K562 (cell line): ENCODE results near the gene PRICKLE4. TPM values are rescaled to one million over a fixed set of nuclear protein-coding genes. Genes with fewer than 3 reads are reported as not detected.

Experiments
- ATAC-seq: fragments of 200-7000 bp; cut with Tn5 transposase; 3 replicates; pipeline ENCODE4 v1.9.1; 2020; ENCODE audit warnings: moderate library complexity
- BruUV-seq: library from RNA; stranded (reverse); fragments of 400-500 nt; replicated peaks from 2 replicates; lab custom pipeline; 2021; lab: Mats Ljungman, UMichigan
- CTCF ChIA-PET: fragments of 300-600 bp; formaldehyde crosslinking; extraction: SDS; loops from one replicate; lab custom pipeline; 2021; ENCODE audit warnings: low intra/inter-chr PET ratio; lab: Yijun Ruan, JAX
- POLR2A ChIA-PET: fragments of 300-600, 350-650 bp; sonication (Branson Sonifier 250); formaldehyde crosslinking; extraction: SDS; loops from one replicate; lab custom pipeline; 2021; ENCODE audit warnings: antibody characterized with exemption, inconsistent platforms; lab: Yijun Ruan, JAX
- DNase-seq, 4 experiments: peaks; one replicate each; pipeline versions ENCODE4 v3.0.0 to v3.0.0-alpha.2; 2011 to 2018; ENCODE audit warnings: low spot score in 3 of 4, mixed read lengths in 3 of 4; ENCODE audit errors: extremely low read depth in 1 of 4
- FAIRE-seq: peaks from 2 replicates; lab custom pipeline; 2011; peaks lifted over from hg19 to GRCh38; lab: Jason Lieb, UNC
- H2AFZ ChIP-seq: 2 replicates; pipeline ENCODE4 v1.6.0; 2011; ENCODE audit warnings: low read depth, low read length, control low read depth, inconsistent platforms
- H3K27ac ChIP-seq: fragments of 200-600 bp; 3 replicates; pipeline ENCODE4 v1.8.0; 2011; ENCODE audit warnings: low read depth, mild to moderate bottlenecking, control low read depth, inconsistent platforms, low read length, moderate library complexity, mixed read lengths; ENCODE audit errors: extremely low read depth
- H3K27me3 ChIP-seq, 2 experiments: fragments of 300-600 bp in 1 of 2; 2 replicates in 1 of 2; 3 replicates in 1 of 2; pipeline versions ENCODE4 v1.6.0 to v1.8.0; 2011; ENCODE audit warnings: inconsistent platforms in 2 of 2, low read length in 2 of 2, mild to moderate bottlenecking in 1 of 2, mixed read lengths in 1 of 2, moderate library complexity in 1 of 2; ENCODE audit not compliant: control insufficient read depth in 2 of 2, insufficient read depth in 2 of 2
- H3K36me3 ChIP-seq: fragments of 300-600 bp; 3 replicates; pipeline ENCODE4 v1.8.0; 2011; ENCODE audit warnings: mild to moderate bottlenecking, low read length, inconsistent platforms; ENCODE audit not compliant: control insufficient read depth, insufficient read depth
- H3K4me1 ChIP-seq, 2 experiments: fragments of 200-600 bp in 1 of 2; replicated peaks in 1 of 2; 2 replicates in 1 of 2; 3 replicates in 1 of 2; pipeline versions ENCODE4 v1.5.1 to v1.8.0; 2011; ENCODE audit warnings: inconsistent platforms in 2 of 2, low read length in 2 of 2, mild to moderate bottlenecking in 1 of 2, mixed read lengths in 1 of 2, moderate library complexity in 1 of 2; ENCODE audit not compliant: control insufficient read depth in 2 of 2, insufficient read depth in 2 of 2
- H3K4me2 ChIP-seq: 2 replicates; pipeline ENCODE4 v1.6.1; 2011; ENCODE audit warnings: low read length, control low read depth, inconsistent platforms, mixed read lengths; ENCODE audit not compliant: insufficient read depth
- H3K4me3 ChIP-seq: fragments of 200-600 bp; sonication (generic), shearing (Covaris generic); 2 replicates; pipeline ENCODE4 v1.5.1; 2016; ENCODE audit warnings: control low read depth, inconsistent platforms
- H3K79me2 ChIP-seq: fragments of 200-600 bp; 3 replicates; pipeline ENCODE4 v1.8.0; 2011; ENCODE audit warnings: low read length, inconsistent platforms; ENCODE audit not compliant: control insufficient read depth, insufficient read depth
- H3K9ac ChIP-seq, 2 experiments: 2 replicates each; pipeline versions ENCODE4 v1.6.0 to v1.6.1; 2011; ENCODE audit warnings: low read depth in 2 of 2, low read length in 2 of 2, control low read depth in 1 of 2, inconsistent platforms in 1 of 2, mild to moderate bottlenecking in 1 of 2, mixed read lengths in 1 of 2; ENCODE audit not compliant: insufficient read depth in 1 of 2
- H3K9me1 ChIP-seq: one replicate; pipeline ENCODE4 v1.6.0; 2011; ENCODE audit warnings: inconsistent platforms, mild to moderate bottlenecking, low read length, moderate library complexity; ENCODE audit not compliant: control insufficient read depth, insufficient read depth
- H3K9me3 ChIP-seq: replicated peaks from 2 replicates; pipeline ENCODE4 v1.5.1; 2011; ENCODE audit warnings: low read depth, low read length, inconsistent platforms; ENCODE audit not compliant: control insufficient read depth, insufficient read depth
- H4K20me1 ChIP-seq: replicated peaks from 2 replicates; pipeline ENCODE4 v1.6.1; 2011; ENCODE audit warnings: low read length, inconsistent platforms, mixed read lengths; ENCODE audit not compliant: control insufficient read depth, insufficient read depth
- CHCHD3 ChIP-seq: fragments of 250-450 bp; sonication (Bioruptor Pico); IDR thresholded peaks from 2 replicates; pipeline ENCODE4 v2.1.2; 2022; ENCODE audit warnings: mild to moderate bottlenecking
- E2F3 ChIP-seq: fragments of 250-450 bp; sonication (Bioruptor Pico); IDR thresholded peaks from 2 replicates; pipeline ENCODE4 v1.4.0; 2020; ENCODE audit warnings: mild to moderate bottlenecking
- FOXK2 ChIP-seq, 2 experiments: fragments of 450-650 bp; IDR thresholded peaks in 1 of 2; conservative IDR thresholded peaks in 1 of 2; 2 replicates each; pipeline ENCODE4 v1.6.1; 2016; ENCODE audit warnings: low read depth in 2 of 2, mild to moderate bottlenecking in 1 of 2
- GABPA ChIP-seq: fragments of 200-800 bp; sonication (Bioruptor generic); conservative IDR thresholded peaks from 2 replicates; pipeline ENCODE4 v1.6.1; 2016; ENCODE audit warnings: low read depth, missing genetic modification characterization, missing compliant biosample characterization
- KLF16 ChIP-seq: IDR thresholded peaks from 2 replicates; pipeline ENCODE4 v1.6.1; 2016; ENCODE audit warnings: antibody characterized with exemption
- POLR3G ChIP-seq: IDR thresholded peaks from 2 replicates; pipeline ENCODE4 v1.6.1; 2011; ENCODE audit not compliant: insufficient read length, insufficient replicate concordance; ENCODE audit errors: extremely low read depth
- SMARCC2 ChIP-seq: fragments of 450-650 bp; IDR thresholded peaks from 2 replicates; pipeline ENCODE4 v1.6.1; 2017; ENCODE audit warnings: antibody characterized with exemption, moderate library complexity, mild to moderate bottlenecking, low read depth
- SUPT5H ChIP-seq: fragments of 450-650 bp; IDR thresholded peaks from 2 replicates; pipeline ENCODE4 v1.6.1; 2016
- ZBTB5 ChIP-seq: fragments of 450-650 bp; IDR thresholded peaks from 2 replicates; pipeline ENCODE4 v1.6.1; 2017; ENCODE audit warnings: antibody characterized with exemption
- ZC3H4 ChIP-seq: sonication (generic); formaldehyde crosslinking; IDR thresholded peaks from 2 replicates; pipeline ENCODE4 v1.9.0; 2021; ENCODE audit warnings: missing genetic modification reagents, borderline replicate concordance
- ZKSCAN3 ChIP-seq: fragments of 250-450 bp; sonication (Bioruptor Pico); IDR thresholded peaks from 2 replicates; pipeline ENCODE4 v1.4.0; 2020
- ZNF175 ChIP-seq: fragments of 200-800 bp; sonication (Bioruptor generic); IDR thresholded peaks from 2 replicates; pipeline ENCODE4 v1.6.1; 2016; ENCODE audit warnings: low read depth, mild to moderate bottlenecking, missing genetic modification characterization, missing compliant biosample characterization
- ZNF217 ChIP-seq: sonication (generic); formaldehyde crosslinking; IDR thresholded peaks from 2 replicates; pipeline ENCODE4 v1.8.0; 2022; ENCODE audit warnings: mild to moderate bottlenecking, missing genetic modification reagents
- ZNF354B ChIP-seq: fragments of 250-450 bp; sonication (Bioruptor Pico); IDR thresholded peaks from 2 replicates; pipeline ENCODE4 v1.4.0; 2020
- WGBS: fragments of 100-300 bp; shearing (Covaris generic); methylation state at CpG from one replicate; pipeline ENCODE4 v1.1.6; 2016; ENCODE audit warnings: low coverage, mixed read lengths; ENCODE audit not compliant: insufficient coverage; ENCODE audit errors: missing lambda C conversion rate; 5-methylcytosine and 5-hydroxymethylcytosine counted together
- in situ Hi-C: fragments of 300-500 bp; cut with MboI; formaldehyde crosslinking; loops from 4 replicates; pipeline ENCODE4 v1.15.0; 2018; ENCODE audit warnings: inconsistent platforms, mixed read lengths
- intact Hi-C: fragments of 100-400 bp; cut with micrococcal nuclease; formaldehyde crosslinking; loops from 2 replicates; pipeline ENCODE4 v1.14.2; 2022
- polyA plus RNA-seq, 8 experiments: library from polyadenylated mRNA; depleted of rRNA in 4 of 8; stranded (reverse) in 5 of 8; unstranded in 3 of 8; fragments of >200 nt; fragmentation: Nextera tagmentation in 2 of 8; fragmentation: Illumina TruSeq in 1 of 8; extraction: Ambion mirVana in 2 of 8; extraction: Trizol in 1 of 8; gene quantifications; 2 replicates each; pipeline versions ENCODE4 v1.2.1 to v1.2.3, GENCODE V29; 2011 to 2014; ENCODE audit warnings: inconsistent platforms in 1 of 8, missing spikeins in 1 of 8
- total RNA-seq, 7 experiments: library from RNA; depleted of rRNA in 6 of 7; stranded (reverse); fragments of >200 nt in 6 of 7; fragmentation: Illumina TruSeq in 2 of 7; extraction: Trizol in 2 of 7; gene quantifications; 2 replicates each; pipeline versions ENCODE4 v1.2.1 to v1.2.3, GENCODE V29; 2011 to 2021; ENCODE audit warnings: low replicate concordance in 1 of 7
- TF ChIP-seq, protein P1 (sequence below): IDR thresholded peaks from 3 replicates; pipeline ENCODE4 v1.6.1; 2011; ENCODE audit warnings: borderline replicate concordance, mild to moderate bottlenecking, moderate library complexity; ENCODE audit not compliant: insufficient read length; ENCODE audit errors: extremely low read depth
- TF ChIP-seq, protein P2 (sequence below): fragments of 450-650 bp; formaldehyde crosslinking; conservative IDR thresholded peaks from 2 replicates; pipeline ENCODE4 v1.4.0; 2022; ENCODE audit warnings: mild to moderate bottlenecking, missing genetic modification characterization

The PRICKLE4 gene
- total and polyA plus RNA-seq, 9 of the 15 experiments (the other 6 are each of a cell fraction or from before 2014, with no cell fraction given): 0.20 to 0.32 (median 0.27) TPM; not detected in 6

DNA sequence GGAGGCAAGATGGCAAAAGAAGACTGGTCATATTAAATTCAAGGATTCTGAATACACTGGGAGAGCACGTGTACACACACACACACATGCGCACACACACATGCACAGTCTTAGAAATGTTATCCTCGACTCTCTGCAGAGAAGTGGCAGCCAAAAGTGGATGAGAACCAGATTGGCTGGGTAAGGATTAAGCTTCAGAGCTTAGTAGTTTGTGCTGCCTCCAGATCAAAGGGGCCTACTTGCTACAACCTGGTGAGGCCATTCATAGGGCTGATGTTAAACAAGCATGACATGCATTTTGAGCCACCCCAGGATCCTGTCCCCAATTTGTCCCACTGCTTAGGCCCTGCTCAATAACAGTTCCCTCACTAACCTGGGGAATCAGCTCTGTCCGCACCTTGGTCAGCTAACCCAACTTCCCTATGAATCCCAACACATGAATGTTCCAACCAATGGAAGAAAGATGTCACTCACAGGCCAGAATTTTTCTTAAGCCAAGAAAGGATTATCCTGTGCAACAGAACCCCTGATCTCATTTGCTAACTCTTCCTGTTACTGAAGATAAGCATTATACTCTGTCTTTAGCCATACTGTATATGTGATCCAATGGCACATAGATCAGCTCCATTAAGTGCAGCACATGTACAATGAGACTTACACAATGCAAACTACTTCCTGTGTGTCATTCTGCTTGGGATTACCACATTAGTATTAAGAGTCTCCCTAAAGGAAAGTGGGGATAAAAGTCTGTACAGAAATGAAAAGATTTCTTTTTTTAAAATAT, 37.9 kb downstream of the PRICKLE4 start:
- WGBS: 46% methylated on average over 4 of the region's 4 CpGs
- Histone ChIP-seq H3K9me1 (no peaks in the 10 kb centered on the region), H3K27me3 (no peaks in the 10 kb centered on the region), H3K9me3 (no peaks in the 10 kb centered on the region), H3K36me3 (no peaks in the 10 kb centered on the region), H3K9ac (peak overlapping the region in 1 of 2 experiments; percentile 44; a peak in 2 of 4 replicates), H3K4me3 (no peak overlapping the region), H2AFZ (peak overlapping the region; percentile 79), H3K4me2 (peak overlapping the region; percentile 62), H3K79me2 (no peaks in the 10 kb centered on the region; the same call in 2 of the 3 replicates), H3K27ac (peak overlapping the region; percentile 78), H3K4me1 (peaks cover 0 to 27% of the 10 kb centered on the region in 2 experiments; a peak in 4 of 5 replicates), H4K20me1 (no peaks in the 10 kb centered on the region)
- ATAC-seq (peak; percentile 94), FAIRE-seq (peak; percentile 87), DNase-seq (peak; percentile 39 to 76 (median 60))
- BruUV-seq: no TSS peak
- in situ Hi-C loops: no loop called here
- ChIA-PET CTCF (no interaction called here), POLR2A (interaction anchor here (0.5 to 1.6 kb wide), 9 partner anchors 13 to 225 kb away, joined by 3 to 9 read pairs (median 3); partner anchors contain the start of gene TOMM6)
- intact Hi-C loops: no loop called here
- peak; percentile 79; the same call in 1 of the 2 replicates for TF ChIP-seq SMARCC2
- TF ChIP-seq E2F3 (CRISPR knock-in tag): no peak
- TF ChIP-seq ZKSCAN3 (CRISPR knock-in tag): no peak
- TF ChIP-seq GABPA: peak; percentile 56; the same call in 1 of the 2 replicates
- TF ChIP-seq POLR3G: no peak
- TF ChIP-seq, protein P1, sequence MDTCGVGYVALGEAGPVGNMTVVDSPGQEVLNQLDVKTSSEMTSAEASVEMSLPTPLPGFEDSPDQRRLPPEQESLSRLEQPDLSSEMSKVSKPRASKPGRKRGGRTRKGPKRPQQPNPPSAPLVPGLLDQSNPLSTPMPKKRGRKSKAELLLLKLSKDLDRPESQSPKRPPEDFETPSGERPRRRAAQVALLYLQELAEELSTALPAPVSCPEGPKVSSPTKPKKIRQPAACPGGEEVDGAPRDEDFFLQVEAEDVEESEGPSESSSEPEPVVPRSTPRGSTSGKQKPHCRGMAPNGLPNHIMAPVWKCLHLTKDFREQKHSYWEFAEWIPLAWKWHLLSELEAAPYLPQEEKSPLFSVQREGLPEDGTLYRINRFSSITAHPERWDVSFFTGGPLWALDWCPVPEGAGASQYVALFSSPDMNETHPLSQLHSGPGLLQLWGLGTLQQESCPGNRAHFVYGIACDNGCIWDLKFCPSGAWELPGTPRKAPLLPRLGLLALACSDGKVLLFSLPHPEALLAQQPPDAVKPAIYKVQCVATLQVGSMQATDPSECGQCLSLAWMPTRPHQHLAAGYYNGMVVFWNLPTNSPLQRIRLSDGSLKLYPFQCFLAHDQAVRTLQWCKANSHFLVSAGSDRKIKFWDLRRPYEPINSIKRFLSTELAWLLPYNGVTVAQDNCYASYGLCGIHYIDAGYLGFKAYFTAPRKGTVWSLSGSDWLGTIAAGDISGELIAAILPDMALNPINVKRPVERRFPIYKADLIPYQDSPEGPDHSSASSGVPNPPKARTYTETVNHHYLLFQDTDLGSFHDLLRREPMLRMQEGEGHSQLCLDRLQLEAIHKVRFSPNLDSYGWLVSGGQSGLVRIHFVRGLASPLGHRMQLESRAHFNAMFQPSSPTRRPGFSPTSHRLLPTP: no peak
- TF ChIP-seq CHCHD3: no peak
- peak; percentile 44 to 64; a peak in 2 of 4 replicates for TF ChIP-seq FOXK2 (conservative IDR thresholded peaks at IDR 0.05 in 1 of 2, IDR thresholded peaks at IDR 0.05 in 1 of 2; ENCODE audit: low read depth in 2 of 2)
- TF ChIP-seq ZNF354B (CRISPR knock-in tag): no peak
- TF ChIP-seq SUPT5H: no peak
- 0 out of 2 replicates have a peak, but pooled peaks have one; percentile 27 for TF ChIP-seq ZBTB5
- peak; percentile 65; the same call in 1 of the 2 replicates for TF ChIP-seq KLF16
- TF ChIP-seq, protein P2, sequence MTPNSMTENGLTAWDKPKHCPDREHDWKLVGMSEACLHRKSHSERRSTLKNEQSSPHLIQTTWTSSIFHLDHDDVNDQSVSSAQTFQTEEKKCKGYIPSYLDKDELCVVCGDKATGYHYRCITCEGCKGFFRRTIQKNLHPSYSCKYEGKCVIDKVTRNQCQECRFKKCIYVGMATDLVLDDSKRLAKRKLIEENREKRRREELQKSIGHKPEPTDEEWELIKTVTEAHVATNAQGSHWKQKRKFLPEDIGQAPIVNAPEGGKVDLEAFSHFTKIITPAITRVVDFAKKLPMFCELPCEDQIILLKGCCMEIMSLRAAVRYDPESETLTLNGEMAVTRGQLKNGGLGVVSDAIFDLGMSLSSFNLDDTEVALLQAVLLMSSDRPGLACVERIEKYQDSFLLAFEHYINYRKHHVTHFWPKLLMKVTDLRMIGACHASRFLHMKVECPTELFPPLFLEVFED (CRISPR knock-in tag): no peak
- TF ChIP-seq ZC3H4 (CRISPR knock-in tag): no peak
- no peak for TF ChIP-seq ZNF175
- TF ChIP-seq ZNF217 (CRISPR knock-in tag): no peak
